GM12874 (cell line): ENCODE data around the gene MYL9.

Experiments used
- TF ChIP-seq, protein P1 (sequence below): IDR thresholded peaks from 2 replicates; pipeline ENCODE4 v1.5.1; 2011; ENCODE audit warnings: low read depth, mild to moderate bottlenecking, control low read depth, low read length, moderate library complexity; ENCODE audit not compliant: insufficient read depth

MYL9 gene

DNA sequence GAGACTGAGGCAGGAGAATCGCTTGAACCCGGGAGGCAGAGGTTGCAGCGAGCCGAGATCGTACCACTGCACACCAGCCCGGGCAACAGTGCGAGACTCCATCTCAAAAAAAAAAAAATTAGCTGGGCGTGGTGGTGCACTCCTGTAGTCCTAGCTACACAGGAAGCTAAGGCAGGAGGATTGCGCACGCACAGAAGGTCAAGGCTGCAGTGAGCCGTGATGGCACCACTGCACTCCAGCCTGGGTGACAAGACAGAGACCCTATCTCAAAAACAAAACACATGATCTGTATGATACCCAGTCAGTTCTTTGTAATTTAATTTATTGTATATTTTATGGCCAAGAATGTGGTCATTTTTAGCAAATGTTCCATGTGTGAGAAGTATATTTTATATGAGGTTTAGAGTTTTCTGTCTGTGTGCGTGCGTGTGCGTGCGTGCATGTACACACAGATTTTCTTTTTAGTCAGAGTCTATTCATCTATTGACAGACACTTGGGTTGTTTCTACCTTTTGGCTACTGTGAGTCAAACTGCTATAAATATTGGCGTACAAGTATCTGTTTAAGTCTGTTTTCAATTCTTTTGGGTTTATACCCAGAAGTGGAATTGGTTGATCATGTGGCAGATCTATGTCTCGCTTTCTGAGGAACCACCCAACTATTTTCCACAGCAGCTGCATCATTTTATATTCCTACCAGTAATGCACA lies 22.2 kb upstream of the MYL9 start:
- TF ChIP-seq, protein P1, sequence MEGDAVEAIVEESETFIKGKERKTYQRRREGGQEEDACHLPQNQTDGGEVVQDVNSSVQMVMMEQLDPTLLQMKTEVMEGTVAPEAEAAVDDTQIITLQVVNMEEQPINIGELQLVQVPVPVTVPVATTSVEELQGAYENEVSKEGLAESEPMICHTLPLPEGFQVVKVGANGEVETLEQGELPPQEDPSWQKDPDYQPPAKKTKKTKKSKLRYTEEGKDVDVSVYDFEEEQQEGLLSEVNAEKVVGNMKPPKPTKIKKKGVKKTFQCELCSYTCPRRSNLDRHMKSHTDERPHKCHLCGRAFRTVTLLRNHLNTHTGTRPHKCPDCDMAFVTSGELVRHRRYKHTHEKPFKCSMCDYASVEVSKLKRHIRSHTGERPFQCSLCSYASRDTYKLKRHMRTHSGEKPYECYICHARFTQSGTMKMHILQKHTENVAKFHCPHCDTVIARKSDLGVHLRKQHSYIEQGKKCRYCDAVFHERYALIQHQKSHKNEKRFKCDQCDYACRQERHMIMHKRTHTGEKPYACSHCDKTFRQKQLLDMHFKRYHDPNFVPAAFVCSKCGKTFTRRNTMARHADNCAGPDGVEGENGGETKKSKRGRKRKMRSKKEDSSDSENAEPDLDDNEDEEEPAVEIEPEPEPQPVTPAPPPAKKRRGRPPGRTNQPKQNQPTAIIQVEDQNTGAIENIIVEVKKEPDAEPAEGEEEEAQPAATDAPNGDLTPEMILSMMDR: no peak

DNA sequence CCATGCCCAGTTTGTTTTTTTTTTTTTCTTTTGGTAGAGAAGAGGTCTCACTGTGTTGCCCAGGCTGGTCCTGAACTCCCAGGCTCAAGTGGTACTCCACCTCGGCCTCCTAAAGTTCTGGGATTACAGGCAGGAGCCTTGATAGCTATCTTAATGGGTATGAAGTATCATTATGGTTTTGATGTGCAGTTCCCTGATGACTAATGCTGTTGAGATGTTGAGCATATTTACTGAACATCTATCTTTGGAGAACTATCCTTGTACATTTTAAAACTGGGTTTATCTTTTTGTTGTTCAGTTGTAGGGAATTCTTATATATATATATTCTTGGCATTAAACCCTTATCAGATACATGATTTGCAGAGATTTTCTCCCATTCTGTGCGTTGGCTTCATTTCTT lies 21.4 kb upstream of the MYL9 start:
- TF ChIP-seq, protein P1: no peak

DNA sequence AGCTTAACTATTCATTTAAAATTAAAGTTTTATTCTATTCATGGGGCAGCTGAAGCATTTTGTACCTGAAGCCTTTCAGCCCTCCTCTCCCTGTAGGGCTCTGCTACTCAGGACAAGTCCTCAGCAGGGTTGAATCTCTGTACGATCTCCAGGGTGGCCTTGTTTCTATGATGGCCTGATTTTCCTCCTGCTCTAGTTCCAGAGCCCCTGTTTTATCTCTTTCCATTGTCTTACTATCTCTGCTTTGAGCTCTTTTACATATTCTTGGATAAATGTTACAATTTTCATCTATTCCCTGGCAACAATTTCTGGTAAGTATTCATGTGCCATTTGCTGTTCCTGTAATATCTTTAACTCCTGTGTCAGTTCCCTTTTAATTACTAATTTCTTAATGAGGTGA lies 19.8 kb upstream of the MYL9 start:
- TF ChIP-seq, protein P1: no peak

DNA sequence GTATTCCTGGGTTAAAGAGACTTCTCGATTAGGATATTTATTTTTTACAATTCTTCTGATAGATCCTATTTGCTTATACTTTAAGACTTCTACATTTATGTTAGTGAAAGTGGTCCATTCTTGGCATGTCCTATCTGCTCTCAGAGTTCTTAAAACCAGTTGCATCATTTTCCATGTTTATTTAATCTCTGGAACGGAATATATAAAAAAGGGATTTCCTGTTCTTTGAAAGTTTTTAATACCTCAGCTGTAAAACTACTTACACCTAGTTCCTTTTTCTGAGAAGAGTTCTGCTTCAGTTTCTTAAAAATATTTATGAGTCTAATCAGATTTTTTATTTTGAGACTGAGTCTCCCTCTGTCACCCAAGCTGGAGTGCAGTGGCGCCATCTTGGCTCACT lies 18.0 kb upstream of the MYL9 start:
- TF ChIP-seq, protein P1: no peak

DNA sequence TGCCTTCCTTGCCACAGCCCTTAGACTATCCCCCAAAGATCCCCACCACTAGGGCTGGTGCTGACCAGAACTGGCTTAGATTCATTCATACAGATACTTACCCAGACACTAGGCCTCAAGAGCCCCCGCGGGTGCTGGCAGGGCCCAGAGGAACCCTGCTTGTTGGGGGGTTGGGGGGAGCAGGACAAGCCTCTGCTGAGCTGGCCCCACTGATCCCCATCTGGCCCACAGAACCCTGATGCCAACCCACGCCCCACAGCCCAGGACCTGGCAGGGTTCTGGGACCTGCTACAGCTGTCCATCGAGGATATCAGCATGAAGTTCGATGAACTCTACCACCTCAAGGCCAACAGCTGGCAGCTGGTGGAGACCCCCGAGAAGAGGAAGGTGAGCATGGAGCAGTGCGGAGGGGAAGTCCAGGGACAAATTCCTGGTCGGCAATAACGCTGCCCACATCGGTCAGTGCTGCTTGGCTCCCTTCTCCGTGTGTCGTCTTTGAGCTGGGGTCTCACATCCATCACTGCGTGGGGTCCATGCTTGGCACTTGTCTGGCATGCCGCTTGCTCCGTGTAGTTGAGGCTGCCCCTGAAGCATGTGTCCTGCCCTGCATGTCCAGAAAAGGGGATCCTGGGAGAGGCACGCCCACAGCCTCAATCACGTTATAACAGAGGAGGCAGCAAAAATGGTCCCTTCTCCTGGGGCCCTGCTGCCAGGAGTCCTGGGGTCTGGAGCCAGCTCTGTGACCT lies 15.5 kb upstream of the MYL9 start:
- TF ChIP-seq, protein P1: no peak

DNA sequence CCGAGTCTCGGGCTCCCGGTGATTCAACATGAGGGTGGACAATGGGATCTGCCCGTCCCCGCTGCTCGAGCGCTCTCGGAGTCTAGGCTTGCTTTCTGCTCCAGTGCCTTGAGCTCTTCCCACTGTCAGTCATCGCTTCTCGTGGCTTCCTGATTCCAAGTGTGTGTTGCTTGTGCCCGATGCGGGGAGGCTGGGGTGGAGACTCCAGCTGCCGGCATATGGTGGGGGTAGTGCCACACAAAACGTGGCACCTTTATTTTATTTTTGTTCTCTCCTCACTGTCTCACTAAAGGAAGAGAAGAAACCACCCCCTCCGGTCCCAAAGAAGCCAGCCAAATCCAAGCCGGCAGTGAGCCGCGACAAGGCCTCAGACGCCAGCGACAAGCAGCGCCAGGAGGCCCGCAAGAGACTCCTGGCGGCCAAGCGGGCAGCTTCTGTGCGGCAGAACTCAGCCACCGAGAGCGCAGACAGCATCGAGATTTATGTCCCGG lies 14.8 kb upstream of the MYL9 start:
- TF ChIP-seq, protein P1: no peak

DNA sequence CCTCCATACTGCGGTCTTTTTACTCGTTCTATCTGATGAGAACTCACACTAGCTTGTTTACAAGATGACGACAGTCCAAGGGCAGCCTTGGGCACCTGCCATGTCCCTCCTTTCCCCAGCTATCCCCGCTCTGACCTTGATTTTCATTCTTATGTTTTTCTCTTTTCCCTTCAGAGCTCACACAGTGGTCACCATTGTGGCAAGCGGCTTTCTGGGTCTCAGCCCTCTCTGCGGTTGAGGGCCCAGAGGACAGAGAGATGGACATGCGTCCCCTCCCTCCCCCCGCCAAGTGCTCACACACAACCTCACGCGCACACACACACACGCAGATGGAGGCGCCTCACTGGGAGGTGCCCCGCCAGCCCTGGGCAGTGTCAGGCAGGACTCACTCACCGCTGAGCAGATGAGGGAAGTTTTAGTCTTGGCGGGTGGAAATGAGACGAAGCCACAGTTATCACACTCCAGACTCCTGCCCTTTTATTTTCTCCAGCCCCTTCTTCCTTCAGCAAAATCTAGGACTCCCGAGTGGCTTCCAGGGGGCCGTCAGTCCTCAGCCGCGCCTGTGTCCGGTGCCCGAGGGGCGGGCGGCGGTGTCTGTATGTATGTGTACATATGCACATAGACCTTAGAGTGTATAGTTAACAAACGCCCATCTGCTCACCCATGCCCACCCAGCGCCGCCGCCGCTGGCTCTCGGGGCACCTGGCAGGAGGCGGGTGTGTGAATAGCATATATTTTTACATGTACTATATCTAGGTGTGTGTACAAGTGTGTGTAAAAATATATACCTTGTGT lies 13.8 kb upstream of the MYL9 start:
- TF ChIP-seq, protein P1: no peak
